GM23248 (cell line): ENCODE data around the gene XRCC6.

ENCODE experiments used
- EZH2 ChIP-seq: fragments of 200-600 bp; sonication (generic); IDR thresholded peaks from 2 replicates; pipeline ENCODE4 v1.6.1; 2018; ENCODE audit warnings: antibody characterized with exemption, mild to moderate bottlenecking; ENCODE audit not compliant: insufficient read depth, poor library complexity, severe bottlenecking
- EZH2phosphoT487 ChIP-seq: fragments of 200-600 bp; sonication (generic); IDR thresholded peaks from 2 replicates; pipeline ENCODE4 v1.6.1; 2018; ENCODE audit warnings: antibody characterized with exemption, moderate library complexity, mild to moderate bottlenecking, low read depth; ENCODE audit not compliant: insufficient read depth

- TF ChIP-seq EZH2phosphoT487 (no peak), EZH2 (no peak)
Measured at GRCh38 chr22:41608386-41608785, 12.7 kb upstream of the XRCC6 start.
